Esophagus squamous epithelium (tissue), 5 donors: ENCODE measurements around the gene CAPRIN1. TPM values are rescaled to one million over a fixed set of nuclear protein-coding genes. Genes with fewer than 3 reads are reported as not detected.

Experiments used
- DNase-seq: peaks from one replicate; lab custom pipeline; 2025; lab: John Stamatoyannopoulos, UW
- H3K27ac ChIP-seq, 4 donors: fragments of 200-600 bp; sonication (generic); one replicate each; pipeline ENCODE4 v1.5.1; 2016 to 2019; ENCODE audit warnings: mild to moderate bottlenecking in 1 of 4
- H3K27me3 ChIP-seq, 4 donors: fragments of 200-600 bp; sonication (generic); 1 replicate in 3 of 4; 2 replicates in 1 of 4; pipeline versions ENCODE4 v1.5.1 to v1.6.0; 2017 to 2021; ENCODE audit warnings: antibody characterized with exemption in 1 of 4
- H3K36me3 ChIP-seq, 3 donors: fragments of 200-600 bp; sonication (generic); one replicate each; pipeline ENCODE4 v1.5.1; 2016 to 2019
- H3K4me1 ChIP-seq, 3 donors: fragments of 200-600 bp; sonication (generic); one replicate each; pipeline ENCODE4 v1.5.1; 2017 to 2019
- H3K4me3 ChIP-seq, 4 donors: fragments of 200-600 bp; sonication (generic); 1 replicate in 3 of 4; 2 replicates in 1 of 4; pipeline ENCODE4 v1.5.1; 2016 to 2019; ENCODE audit warnings: mild to moderate bottlenecking in 2 of 4, moderate library complexity in 1 of 4
- H3K9me3 ChIP-seq, 3 donors: fragments of 200-600 bp; sonication (generic); one replicate each; pipeline ENCODE4 v1.5.1; 2016 to 2019
- POLR2A ChIP-seq, 4 donors: fragments of 450-650 bp; IDR thresholded peaks; one replicate each; pipeline ENCODE4 v1.6.1; 2017; ENCODE audit warnings: antibody characterized with exemption in 4 of 4, mild to moderate bottlenecking in 4 of 4, moderate library complexity in 3 of 4
- WGBS, 2 donors: methylation state at CpG; one replicate each; pipeline ENCODE4 v1.1.5; 2018; 5-methylcytosine and 5-hydroxymethylcytosine counted together
- intact Hi-C: fragments of 100-400 bp; cut with DNase I; formaldehyde crosslinking; loops from one replicate; pipeline ENCODE4 v1.15.0; 2022
- total RNA-seq, 4 donors: library from RNA; depleted of rRNA; stranded (reverse); fragments of >200 nt; gene quantifications; one replicate each; pipeline ENCODE4 v1.1.0, GENCODE V29; 2016
- TF ChIP-seq, protein P1 (sequence below), 6 experiments: fragments of 450-650 bp in 4 of 6; fragments of 200-600 bp in 2 of 6; sonication (generic) in 2 of 6; IDR thresholded peaks; one replicate each; pipeline ENCODE4 v1.5.1; 2016 to 2019; ENCODE audit warnings: antibody characterized with exemption in 6 of 6, mild to moderate bottlenecking in 4 of 6, moderate library complexity in 4 of 6
- donor health status: DM: yes; HTN: yes; CAD: no.

Gene CAPRIN1
- total RNA-seq, 4 donors from 2014 or later = 94.1 to 151 (median 132) TPM

GRCh38 chr11:34072832-34073231 is 21.3 kb downstream of the CAPRIN1 start:
- Histone ChIP-seq H3K27ac (no peak overlapping the region), H3K4me1 (peaks cover 0 to 52% (median 6%) of the 10 kb centered on the region in 3 donors), H3K36me3 (peaks cover 0 to 68% (median 12%) of the 10 kb centered on the region in 3 donors), H3K4me3 (no peak overlapping the region), H3K9me3 (no peaks in the 10 kb centered on the region), H3K27me3 (no peaks in the 10 kb centered on the region)
- no peak for DNase-seq
- intact Hi-C loops = no loop called here
- TF ChIP-seq, protein P1, sequence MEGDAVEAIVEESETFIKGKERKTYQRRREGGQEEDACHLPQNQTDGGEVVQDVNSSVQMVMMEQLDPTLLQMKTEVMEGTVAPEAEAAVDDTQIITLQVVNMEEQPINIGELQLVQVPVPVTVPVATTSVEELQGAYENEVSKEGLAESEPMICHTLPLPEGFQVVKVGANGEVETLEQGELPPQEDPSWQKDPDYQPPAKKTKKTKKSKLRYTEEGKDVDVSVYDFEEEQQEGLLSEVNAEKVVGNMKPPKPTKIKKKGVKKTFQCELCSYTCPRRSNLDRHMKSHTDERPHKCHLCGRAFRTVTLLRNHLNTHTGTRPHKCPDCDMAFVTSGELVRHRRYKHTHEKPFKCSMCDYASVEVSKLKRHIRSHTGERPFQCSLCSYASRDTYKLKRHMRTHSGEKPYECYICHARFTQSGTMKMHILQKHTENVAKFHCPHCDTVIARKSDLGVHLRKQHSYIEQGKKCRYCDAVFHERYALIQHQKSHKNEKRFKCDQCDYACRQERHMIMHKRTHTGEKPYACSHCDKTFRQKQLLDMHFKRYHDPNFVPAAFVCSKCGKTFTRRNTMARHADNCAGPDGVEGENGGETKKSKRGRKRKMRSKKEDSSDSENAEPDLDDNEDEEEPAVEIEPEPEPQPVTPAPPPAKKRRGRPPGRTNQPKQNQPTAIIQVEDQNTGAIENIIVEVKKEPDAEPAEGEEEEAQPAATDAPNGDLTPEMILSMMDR (IDR thresholded peaks at IDR 0.05) = no peak
- no peak for TF ChIP-seq POLR2A (IDR thresholded peaks at IDR 0.05)
- WGBS, 2 donors = 68% methylated on average over 2 of the region's 2 CpGs

GRCh38 chr11:34074391-34074790 is 22.9 kb downstream of the CAPRIN1 start:
- Histone ChIP-seq H3K4me1 (peaks cover 0 to 38% (median 3%) of the 10 kb centered on the region in 3 donors), H3K36me3 (peaks cover 4 to 83% (median 16%) of the 10 kb centered on the region in 3 donors), H3K4me3 (no peak overlapping the region), H3K27ac (peak overlapping the region in 1 of 4 donors; percentile 8), H3K27me3 (no peaks in the 10 kb centered on the region), H3K9me3 (no peaks in the 10 kb centered on the region)
- intact Hi-C loops = no loop called here
- WGBS, 2 donors = 37 to 56% methylated on average over 3 to 4 of the region's 4 CpGs
- TF ChIP-seq, protein P1 (IDR thresholded peaks at IDR 0.05) = no peak
- no peak for TF ChIP-seq POLR2A (IDR thresholded peaks at IDR 0.05)
- DNase-seq = no peak

- no peaks in the 10 kb centered on the region for H3K9me3 ChIP-seq
- intact Hi-C loops = no loop called here
- peaks cover 4 to 93% (median 18%) of the 10 kb centered on the region in 3 donors for H3K36me3 ChIP-seq
- 34 to 36% methylated on average over 2 of the region's 2 CpGs for WGBS, 2 donors
- no peak for TF ChIP-seq POLR2A (IDR thresholded peaks at IDR 0.05)
- TF ChIP-seq, protein P1 (IDR thresholded peaks at IDR 0.05) = no peak
- H3K27me3 ChIP-seq = no peaks in the 10 kb centered on the region
- no peak overlapping the region for H3K4me3 ChIP-seq
- no peak overlapping the region for H3K27ac ChIP-seq
- no peak for DNase-seq
- peaks cover 0 to 34% (median 3%) of the 10 kb centered on the region in 3 donors for H3K4me1 ChIP-seq
Observed at GRCh38 chr11:34075178-34075820, 23.8 kb downstream of the CAPRIN1 start.

GRCh38 chr11:34080609-34081008 is 29.1 kb downstream of the CAPRIN1 start:
- Histone ChIP-seq H3K9me3 (no peaks in the 10 kb centered on the region), H3K4me1 (peaks cover 0 to 1% (median 0%) of the 10 kb centered on the region in 3 donors), H3K27ac (no peak overlapping the region), H3K4me3 (no peak overlapping the region), H3K36me3 (peaks cover 4 to 100% (median 40%) of the 10 kb centered on the region in 3 donors), H3K27me3 (no peaks in the 10 kb centered on the region)
- DNase-seq = no peak
- intact Hi-C loops = no loop called here
- TF ChIP-seq, protein P1 (IDR thresholded peaks at IDR 0.05) = no peak
- no peak for TF ChIP-seq POLR2A (IDR thresholded peaks at IDR 0.05)
- 75 to 83% methylated on average over 4 of the region's 4 CpGs for WGBS, 2 donors

- DNase-seq = no peak
- H3K36me3 ChIP-seq = peaks cover 0 to 99% (median 48%) of the 10 kb centered on the region in 3 donors
- H3K4me3 ChIP-seq = no peak overlapping the region
- no peaks in the 10 kb centered on the region for H3K27me3 ChIP-seq
- H3K9me3 ChIP-seq = no peaks in the 10 kb centered on the region
- H3K27ac ChIP-seq = no peak overlapping the region
- no peak for TF ChIP-seq POLR2A (IDR thresholded peaks at IDR 0.05)
- TF ChIP-seq, protein P1 (IDR thresholded peaks at IDR 0.05) = no peak
- WGBS, 2 donors = 82 to 92% methylated on average over 2 of the region's 2 CpGs
- intact Hi-C loops = no loop called here
- H3K4me1 ChIP-seq = no peaks in the 10 kb centered on the region
Observed at GRCh38 chr11:34084637-34085036, 33.1 kb downstream of the CAPRIN1 start.
